HG03565 (cell line): ENCODE results near the gene MPP7.

Source experiments
- ATAC-seq: cut with Tn5 transposase; IDR thresholded peaks from one replicate; pipeline ENCODE4 v1.9.1; 2021; ENCODE audit warnings: mild to moderate bottlenecking, moderate library complexity; ENCODE audit not compliant: unreplicated experiment

Gene MPP7

DNA sequence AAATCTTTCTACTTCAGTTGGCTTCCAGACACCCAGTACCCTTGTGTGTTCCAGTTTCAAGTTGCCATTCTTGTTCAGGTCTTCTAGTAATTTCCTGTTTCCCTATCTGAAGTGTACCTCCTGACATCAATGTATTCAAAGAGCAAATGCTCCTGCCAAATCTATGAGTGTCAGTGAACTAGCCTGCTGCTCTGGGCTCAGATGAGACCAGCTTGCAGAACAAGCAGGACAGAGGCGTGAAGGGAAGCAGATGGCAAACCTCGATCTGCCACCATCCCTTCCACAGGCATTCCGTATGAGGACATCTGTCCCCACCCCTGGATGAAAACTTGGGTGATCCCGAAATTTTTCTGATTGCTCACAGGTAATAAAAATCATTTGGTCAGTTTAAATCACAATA lies 4.4 kb upstream of the MPP7 start:
- ATAC-seq: no peak

DNA sequence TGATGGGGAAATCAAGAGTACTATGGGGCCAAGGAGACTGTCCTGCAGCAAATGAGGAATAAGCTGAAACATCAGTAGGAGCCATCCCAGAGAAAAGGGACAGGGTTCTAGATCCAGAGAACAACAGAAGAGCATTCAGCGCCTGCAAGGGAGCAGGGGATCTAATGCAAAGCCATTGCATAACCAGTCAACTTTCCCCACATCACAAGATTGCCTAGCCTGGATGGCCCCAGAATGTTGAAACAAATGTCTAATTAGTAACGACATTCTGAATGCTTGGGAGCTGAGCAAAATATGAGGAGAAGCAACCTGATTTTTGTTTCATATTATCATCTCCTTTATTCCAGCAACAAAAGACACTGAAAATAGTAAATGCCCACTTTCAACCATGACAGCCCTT lies 2.7 kb upstream of the MPP7 start:
- ATAC-seq: no peak

DNA sequence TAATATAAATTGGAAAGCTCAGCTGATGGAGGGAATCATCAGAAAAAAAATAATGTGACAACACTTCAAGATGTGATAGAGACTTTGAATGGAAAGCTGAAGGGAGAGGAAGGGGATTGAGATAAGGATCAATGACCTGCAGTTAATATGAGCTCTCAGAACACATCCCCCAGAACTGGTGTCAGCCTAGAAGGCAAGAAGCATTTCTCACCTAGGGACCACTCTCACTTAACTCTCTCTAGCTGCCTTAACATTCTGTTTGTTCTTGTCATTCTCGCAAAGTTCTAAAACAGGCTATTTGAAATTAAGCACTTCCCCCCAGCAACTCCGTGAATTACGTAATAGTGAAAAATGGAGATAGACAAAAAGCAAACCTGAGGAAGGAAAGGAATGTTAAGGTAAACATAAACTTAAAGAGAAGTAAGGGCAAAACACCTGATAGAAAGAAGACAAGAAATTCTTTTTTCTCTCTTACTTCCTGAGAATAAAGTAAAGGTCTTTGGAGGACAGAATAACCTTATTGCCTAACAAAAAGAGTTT lies 1.2 kb upstream of the MPP7 start:
- ATAC-seq: no peak

DNA sequence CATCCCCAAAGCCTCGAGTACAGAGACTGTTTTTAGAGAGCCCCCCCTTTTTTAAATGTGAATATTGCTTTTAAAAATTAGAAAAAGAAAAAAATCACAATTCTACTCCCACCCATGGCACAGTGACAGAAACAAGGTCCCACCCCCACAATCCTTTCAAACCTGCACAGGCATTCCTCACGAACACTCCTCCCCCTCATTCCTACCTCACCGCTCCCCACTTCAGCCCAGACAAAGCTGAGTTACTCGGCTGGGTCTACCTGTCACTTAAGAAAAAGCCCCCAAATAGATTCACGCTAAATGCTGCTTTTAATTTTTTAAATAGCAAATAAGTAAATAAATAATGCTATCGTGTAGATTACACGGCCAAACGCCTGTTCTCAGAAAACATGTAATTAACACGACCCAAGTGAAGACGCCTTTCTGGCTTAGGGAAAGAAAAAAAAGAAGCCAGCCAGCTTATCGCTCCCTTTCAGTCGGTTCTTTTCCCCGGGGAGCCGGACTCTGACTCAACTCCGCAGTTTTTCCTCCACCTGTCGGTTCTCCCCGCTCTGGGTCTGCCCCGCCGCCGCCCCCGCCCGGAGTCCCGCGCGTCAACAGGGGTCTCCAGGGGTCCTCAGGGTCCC lies 739 bp downstream of the MPP7 start:
- ATAC-seq: no peak

DNA sequence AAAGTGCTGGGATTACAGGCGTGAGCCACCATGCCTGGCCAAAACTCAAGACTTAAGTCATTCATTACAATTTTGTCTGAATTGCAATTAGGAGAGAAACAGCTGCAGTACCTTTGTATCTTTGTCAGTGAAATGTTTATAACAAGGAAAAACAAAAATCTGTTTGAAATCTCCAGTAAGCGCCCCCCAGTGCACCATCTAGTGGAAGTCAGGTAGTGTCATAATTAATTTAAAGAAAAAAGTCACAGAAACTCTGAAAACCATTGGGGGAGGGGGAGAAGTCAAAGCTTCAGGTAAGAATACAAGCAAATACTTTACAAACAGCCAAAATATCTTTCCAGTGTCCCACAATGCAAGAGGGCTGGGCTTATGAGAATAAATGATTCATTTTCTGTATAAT lies 2.8 kb downstream of the MPP7 start:
- ATAC-seq: no peak

GRCh38 chr10:28298951-28299350 lies 3.9 kb downstream of the MPP7 start:
- ATAC-seq: no peak

GRCh38 chr10:28296023-28296422 lies 6.8 kb downstream of the MPP7 start:
- no peak for ATAC-seq

DNA sequence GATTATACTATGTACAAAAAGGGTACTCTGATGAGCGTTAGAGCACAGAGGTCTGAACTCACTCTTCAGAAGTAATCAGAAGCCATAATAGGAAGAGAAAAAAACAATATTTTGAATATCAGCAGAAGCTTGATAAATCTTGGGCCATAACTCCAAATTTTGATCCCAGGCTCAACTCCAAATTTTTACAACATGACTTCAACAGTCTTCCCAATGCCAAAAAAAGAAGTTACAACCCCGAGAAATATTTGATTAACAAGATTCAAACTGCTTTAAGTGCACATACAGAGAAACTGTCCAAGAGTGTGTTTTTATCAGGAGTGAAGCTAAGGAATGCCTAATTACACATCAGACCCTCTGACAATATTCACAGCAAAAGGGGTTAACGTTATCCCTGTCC lies 7.5 kb downstream of the MPP7 start:
- ATAC-seq: no peak

GRCh38 chr10:28294809-28295208 lies 8.1 kb downstream of the MPP7 start:
- ATAC-seq: no peak

DNA sequence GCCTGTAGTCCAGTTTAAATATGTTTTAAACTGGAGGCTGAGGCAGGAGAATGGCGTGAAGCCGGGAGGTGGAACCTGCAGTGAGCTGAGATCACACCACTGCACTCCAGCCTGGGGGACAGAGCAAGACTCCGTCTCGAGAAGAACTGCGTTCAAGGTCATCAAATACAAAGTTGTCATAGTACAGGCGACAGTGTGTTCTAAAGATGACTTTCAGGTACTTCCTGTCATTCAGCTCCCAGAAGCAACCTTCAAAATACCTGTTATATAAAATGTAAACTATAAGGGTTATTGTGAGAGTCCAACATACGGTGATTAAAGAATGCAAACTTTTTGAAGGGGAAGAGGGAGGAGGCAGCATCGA lies 8.7 kb downstream of the MPP7 start:
- no peak for ATAC-seq

GRCh38 chr10:28293236-28294168 lies 9.4 kb downstream of the MPP7 start:
- ATAC-seq: no peak

DNA sequence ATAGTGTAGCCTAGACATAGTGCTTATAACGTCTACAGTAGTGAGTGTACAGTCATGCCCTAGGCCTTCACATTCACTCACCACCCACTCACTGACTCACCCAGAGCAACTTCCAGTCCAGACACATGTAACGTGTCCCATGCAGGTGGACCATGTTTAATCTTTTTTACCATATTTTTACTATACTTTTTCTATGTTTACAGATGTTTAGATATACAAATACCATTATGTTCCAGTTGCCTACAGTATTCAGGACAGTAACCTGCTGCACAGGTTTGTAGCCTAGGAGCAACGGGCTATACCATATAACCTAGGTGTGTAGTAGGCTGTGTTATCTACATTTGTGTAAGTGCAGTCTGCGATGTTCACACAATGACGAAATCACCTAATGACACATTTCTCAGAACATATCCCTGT lies 11.0 kb downstream of the MPP7 start:
- no peak for ATAC-seq

DNA sequence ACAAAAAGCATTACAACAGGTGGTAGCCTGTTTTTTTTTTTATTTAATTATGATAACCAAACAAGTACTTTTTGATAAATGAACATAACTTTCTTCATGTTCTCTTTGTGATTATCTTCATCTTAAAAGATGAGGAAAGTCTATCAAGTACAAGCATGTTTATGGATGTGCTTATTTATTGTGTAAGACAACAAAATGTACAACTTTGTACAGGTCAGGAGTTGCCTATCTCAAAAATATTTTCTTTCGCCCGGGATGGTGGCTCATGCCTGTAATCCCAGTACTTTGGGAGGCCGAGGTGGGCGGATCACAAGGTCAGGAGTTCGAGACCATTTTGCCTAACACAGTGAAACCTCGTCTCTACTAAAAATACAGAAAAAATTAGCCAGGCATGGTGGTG lies 17.0 kb downstream of the MPP7 start:
- no peak for ATAC-seq

- no peak for ATAC-seq
Measured at GRCh38 chr10:28284126-28284525, 18.7 kb downstream of the MPP7 start.

DNA sequence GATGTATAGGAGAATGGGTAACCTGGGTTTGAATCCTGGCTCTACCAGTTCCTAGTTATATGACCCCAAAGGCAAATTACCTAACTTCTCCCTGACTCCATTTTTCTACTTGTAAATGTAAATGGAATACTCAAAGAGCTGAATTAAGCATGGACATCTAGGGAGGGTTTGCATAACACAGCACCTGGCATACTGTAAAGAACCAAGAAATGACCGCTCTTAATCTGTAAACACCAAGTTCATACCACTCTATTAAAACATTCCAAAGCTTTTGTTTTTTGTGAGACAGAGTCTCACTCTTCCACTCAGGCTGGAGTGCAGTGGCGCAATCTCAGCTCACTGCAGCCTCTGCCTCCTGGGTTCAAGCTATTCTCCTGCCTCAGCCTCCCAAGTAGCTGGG lies 19.6 kb downstream of the MPP7 start:
- ATAC-seq: no peak

- no peak for ATAC-seq
Measured at GRCh38 chr10:28282336-28282735, 20.5 kb downstream of the MPP7 start.

DNA sequence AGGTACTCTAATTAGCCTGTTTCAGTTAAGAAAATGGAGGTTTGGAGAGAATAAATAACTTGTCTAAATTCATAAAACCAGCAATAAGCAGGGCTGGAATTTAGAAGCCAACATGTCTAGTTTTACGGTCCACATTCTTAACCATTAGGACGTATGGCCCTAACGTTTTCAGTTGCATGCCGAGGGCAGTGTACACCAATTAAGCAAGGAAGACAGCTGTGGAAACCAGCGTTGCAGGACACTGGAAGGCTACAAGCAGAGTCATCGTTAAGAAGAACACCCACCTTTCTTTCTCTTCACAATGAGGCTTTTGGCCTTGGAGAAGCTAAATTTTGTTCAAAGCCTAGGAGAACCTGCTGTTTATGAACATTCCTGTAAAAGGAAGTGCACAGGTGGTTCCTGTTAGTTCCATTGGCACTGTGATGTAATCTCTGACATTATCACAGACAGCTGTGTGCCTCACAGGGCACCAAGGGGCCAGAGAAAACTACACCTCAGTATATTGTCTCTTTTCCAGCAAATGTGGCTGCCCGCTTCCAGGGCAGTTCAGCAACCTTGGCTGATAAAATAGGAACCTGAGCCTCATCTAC lies 21.0 kb downstream of the MPP7 start:
- no peak for ATAC-seq

DNA sequence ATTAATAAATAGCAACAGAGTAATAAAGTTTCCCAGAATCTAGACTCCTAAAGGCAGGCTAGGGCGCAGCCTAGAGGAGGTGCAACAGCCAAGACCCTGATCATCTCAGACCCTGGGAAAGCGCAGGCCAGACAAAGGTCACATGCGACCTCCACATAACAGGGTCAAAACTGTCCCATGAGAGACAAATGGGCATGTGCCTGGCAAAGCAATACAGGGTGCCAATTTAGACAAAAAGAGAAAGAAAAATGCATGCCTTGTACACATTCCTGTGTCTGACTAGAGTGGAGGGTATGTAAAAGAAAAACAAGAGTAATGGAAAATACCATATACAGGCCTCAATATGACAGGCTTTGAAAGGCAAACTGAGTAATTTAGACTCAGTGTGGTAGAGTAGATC lies 22.2 kb downstream of the MPP7 start:
- no peak for ATAC-seq

GRCh38 chr10:28279878-28280277 lies 23.0 kb downstream of the MPP7 start:
- ATAC-seq: no peak

- no peak for ATAC-seq
Measured at GRCh38 chr10:28278842-28279241, 24.0 kb downstream of the MPP7 start.

DNA sequence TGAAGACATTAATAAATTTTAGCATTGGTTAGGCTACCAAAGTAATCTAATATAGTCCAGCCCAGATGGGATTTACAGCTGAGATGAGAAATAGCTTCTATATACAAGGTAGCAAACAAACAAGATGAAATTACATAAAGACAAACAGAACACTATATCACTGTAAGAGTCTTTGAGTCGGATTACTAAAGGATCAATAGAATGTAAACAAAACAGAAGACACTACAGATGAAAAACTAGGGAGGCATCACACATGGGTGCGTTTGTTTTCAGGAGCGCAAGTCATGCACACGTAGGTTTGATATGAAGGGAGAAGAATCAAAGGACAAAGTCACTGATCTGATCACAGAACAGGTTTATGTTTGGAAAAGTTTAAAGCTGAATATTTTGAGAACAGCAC lies 26.5 kb downstream of the MPP7 start:
- ATAC-seq: no peak

GRCh38 chr10:28274475-28274874 lies 28.4 kb downstream of the MPP7 start:
- ATAC-seq: no peak
